ENCODE measurements around the gene IZUMO4.

Gene IZUMO4

GRCh38 chr19:2059422-2060201, 37.1 kb upstream of the IZUMO4 start:
- DNase-seq: no peak

DNA sequence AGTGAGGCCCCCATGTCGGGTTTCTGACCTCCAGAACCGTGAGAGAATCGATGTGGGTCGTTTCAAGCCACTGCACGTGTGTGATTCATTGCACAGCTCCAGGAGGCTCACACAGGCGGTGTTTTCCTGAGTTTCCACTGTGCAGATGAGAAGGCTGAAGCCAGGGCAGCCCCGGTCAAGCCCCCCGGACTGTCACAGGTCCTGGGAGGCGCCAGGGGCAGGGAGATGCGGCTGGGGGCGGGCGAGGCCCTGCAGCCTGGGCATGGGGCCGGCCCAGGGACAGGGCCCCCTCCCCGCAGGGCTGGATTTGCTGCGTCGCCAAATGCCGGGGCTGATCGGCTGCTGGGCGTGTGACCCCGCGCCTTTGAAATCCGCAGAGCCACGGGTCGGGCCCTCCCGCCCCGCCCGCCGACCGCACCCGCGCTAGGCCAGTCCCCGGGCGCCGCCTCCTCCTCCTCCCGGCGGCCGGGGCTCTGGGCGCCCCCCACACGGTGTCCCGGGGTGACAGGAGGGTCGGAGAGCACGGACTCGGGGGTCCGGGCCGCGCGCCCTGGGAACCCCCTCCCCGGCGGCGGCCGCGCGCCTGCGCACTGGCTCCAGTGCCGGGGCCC, 35.7 kb upstream of the IZUMO4 start:
- no peak for DNase-seq

- peak; percentile 99 for DNase-seq
Observed at GRCh38 chr19:2061495-2062388, 35.0 kb upstream of the IZUMO4 start.

GRCh38 chr19:2062389-2062729, 34.4 kb upstream of the IZUMO4 start:
- DNase-seq: no peak

DNA sequence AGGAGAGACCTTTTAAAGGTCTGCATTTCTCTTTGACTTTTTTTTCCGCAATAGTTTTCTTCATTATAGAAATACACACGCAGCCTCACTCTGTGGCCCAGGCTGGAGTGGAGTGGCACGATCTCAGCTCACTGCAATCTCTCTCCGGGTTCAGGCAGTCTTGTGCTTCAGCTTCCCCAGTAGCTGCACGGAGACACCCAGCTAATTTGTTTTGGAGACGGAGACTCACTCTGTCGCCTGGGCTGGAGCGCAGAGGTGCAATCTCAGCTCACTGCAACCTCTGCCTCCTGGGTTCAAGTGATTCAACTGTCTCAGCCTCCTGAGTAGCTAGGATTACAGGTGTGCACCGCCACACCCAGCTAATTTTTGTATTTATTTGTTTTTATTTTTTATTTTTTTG, 33.9 kb upstream of the IZUMO4 start:
- no peak for DNase-seq

DNA sequence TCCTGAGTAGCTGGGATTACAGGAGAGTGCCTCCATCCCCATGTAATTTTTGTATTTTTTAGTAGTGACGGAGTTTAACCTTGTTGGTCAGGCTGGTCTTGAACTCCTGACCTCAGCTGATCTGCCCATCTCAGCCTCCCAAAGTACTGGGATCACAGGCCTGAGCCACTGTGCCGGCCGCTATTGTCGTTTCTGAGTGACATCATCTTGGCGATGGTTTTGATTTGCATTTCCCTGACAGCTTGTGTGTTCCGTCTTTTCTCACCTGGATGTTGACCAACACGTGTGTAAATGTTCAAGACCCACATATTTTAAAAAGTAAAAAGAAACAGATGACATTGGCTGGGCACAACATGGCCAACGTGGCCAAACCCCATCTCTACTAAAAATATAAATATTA, 32.9 kb upstream of the IZUMO4 start:
- DNase-seq: no peak

GRCh38 chr19:2064395-2064787, 32.3 kb upstream of the IZUMO4 start:
- DNase-seq: no peak

DNA sequence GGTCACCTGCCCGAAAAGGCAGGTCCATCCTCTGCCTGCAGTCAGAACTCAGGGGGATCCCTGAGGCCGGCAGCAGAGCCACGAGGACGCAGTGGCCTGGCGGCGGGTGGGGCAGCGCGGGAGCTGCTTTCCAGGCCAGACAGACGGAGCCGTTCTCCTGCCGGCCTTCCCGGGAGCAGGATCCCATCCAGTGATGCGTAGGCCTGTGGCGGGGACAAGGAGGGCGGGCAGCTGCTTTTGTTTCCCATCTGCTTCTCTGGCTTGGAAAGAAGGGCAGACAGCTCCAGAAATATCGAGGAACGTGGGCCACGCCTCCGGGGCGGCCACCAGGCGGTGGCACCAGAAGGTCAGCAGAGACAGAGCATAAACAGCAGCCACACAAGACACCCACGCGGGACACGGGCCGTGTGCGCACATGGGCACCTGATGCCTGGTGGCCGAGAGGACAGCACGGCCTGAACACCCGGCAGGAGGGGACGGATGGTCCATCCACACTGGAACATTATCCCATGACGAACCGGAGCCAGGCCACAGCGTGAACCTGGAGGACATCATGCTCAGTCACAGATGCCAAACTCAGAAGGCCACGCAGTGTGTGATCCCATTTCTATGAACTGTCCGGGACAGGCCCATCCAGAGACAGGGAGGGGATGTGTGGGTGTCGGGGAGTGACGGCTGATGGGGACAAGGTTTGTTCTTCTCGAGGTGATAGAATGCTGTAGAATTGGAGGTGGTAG, 31.8 kb upstream of the IZUMO4 start:
- DNase-seq: no peak

- DNase-seq: no peak
Observed at GRCh38 chr19:2070436-2070827, 26.3 kb upstream of the IZUMO4 start.

- no peak for DNase-seq
Observed at GRCh38 chr19:2070986-2071673, 25.6 kb upstream of the IZUMO4 start.

DNA sequence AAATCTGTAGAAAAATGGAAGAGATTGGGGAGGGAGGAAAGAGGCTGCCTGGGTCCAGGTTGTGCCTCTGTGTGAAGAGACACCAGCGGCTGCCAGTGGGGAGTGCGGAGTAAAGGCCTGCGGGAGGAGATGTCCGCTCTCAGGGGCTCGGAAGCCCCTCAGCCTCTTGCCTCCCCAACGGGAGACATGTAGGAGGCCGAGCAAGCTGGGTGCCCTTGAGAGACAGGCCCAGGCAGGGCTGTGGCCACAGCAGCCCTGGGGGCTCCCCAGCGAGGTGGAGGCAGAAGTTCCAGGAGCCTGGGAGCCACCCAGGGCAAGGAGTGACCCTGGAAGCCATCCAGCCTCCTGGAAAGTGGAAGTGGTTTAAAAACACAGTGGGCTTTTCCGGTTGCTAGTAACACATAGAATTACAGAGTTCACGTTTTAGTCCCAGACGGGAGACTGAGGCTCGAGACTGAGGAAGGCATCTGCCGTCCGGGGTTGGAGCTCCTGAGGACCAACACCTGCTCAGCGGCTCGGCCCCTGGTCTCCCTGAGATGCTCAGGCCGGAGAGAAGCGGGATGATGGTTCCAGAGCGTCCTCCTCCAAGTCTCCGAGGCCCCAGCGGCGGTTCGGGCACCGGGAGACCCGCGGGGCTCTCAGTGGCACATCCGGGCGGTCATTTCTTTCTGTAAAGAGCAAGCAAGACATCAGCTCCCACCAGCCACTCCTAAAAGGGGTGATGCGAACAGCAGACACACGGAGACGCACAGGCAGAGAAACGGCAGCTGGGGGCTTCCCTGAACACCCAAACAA, 23.8 kb upstream of the IZUMO4 start:
- DNase-seq: no peak

GRCh38 chr19:2076526-2076944, 20.2 kb upstream of the IZUMO4 start:
- no peak for DNase-seq

DNA sequence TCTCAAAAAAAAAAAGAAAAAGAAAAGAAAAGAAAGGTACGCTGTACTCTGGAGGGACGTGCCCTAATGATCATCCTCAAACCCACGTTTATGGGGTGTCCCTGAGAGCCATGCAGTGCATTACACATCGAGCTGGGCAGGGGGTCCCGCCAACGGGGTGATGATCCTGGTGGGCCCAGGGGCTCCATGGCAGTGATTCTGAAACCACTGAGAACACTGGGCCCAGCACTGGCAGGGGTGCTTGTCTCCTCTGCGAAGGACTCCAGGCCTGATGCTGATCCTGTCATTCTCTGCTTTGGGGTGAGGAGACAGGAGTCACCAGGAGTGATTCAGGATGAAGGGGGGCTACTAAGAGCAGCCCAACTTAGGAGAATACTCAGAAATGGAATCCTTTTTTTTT, 19.3 kb upstream of the IZUMO4 start:
- no peak for DNase-seq

DNA sequence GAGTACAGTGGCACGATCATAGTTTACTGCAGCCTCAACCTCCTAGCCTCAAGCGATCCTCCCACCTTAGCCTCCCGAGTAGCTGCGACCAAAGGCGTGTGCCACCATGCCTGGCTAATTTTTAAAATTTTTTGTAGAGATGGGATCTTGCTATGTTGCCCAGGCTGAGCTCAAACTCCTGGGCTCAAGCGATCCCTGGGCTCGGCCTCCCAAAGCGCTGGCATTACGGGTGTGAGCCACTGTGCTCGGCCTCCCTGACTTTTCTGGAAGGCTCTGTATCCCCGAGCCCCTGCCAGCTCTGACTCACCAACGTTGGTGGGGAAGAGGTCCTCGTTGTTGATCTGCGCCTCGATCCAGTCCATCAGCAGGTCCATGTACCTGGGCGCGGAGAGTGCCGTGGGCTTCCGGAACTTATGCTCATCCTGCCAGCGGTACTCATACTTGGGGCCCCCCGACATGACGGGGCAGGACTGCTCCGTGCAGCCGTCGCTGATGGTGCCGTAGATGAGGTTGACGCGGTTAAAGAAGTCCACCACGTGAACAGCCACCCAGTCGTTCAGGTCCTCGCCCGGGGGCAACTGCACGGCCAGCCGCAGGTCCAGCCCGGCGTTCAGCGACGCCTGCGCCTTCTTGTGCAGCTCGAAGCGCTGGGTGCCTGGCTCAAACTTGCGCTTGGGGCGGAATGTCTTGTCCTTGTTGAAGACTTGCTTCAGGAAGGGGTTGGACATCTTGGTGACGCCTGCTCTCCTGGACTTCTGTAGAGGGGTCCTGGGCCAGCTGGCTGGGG, 18.7 kb upstream of the IZUMO4 start:
- no peak for DNase-seq

GRCh38 chr19:2079076-2079864, 17.4 kb upstream of the IZUMO4 start:
- no peak for DNase-seq

DNA sequence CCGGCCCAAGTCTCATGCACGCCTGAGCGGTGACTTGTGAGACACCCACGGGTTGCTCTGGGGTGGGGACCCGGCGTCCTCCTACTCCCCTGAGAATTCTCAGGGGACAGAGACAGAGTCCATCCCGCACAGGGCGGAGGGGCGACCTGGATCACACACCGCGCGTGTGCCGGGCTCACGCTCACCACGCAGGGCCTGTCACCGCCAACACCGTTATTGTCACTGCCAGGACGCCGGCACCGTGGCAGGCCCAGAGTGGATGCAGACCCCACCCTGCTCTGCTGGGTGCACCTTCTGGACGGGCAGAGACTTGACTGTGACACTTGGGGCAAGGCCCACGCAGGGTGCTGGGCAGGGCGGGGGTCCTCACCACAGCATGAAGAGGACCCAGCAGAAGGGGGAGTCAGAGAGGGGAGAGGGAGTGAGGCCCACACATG, 16.8 kb upstream of the IZUMO4 start:
- DNase-seq: no peak

- DNase-seq: no peak
Observed at GRCh38 chr19:2080336-2080988, 16.3 kb upstream of the IZUMO4 start.

GRCh38 chr19:2081873-2082810, 14.6 kb upstream of the IZUMO4 start:
- DNase-seq: peak; percentile 70 to 72
